Measurements from ENCODE around the gene C1orf174. TPM values are rescaled to one million over a fixed set of nuclear protein-coding genes. Genes with fewer than 3 reads are reported as not detected.

The C1orf174 gene
- total RNA-seq, 1 donor from 2014 or later = 45.3 TPM

GRCh38 chr1:3928586-3928985, 28.5 kb upstream of the C1orf174 start:
- Histone ChIP-seq H3K36me3 (ENCODE audit: control insufficient read depth, insufficient read depth, low read length) (no peaks in the 10 kb centered on the region), H3K27me3 (ENCODE audit: control insufficient read depth, insufficient read depth, low read length) (no peaks in the 10 kb centered on the region), H3K4me3 (ENCODE audit: low read depth, low read length) (no peak overlapping the region)
- no peak for DNase-seq (ENCODE audit: low read depth)
- no peak for TF ChIP-seq CTCF (IDR thresholded peaks at IDR 0.05; ENCODE audit: insufficient read depth, low read length, severe bottlenecking)
- no peak for FAIRE-seq

- FAIRE-seq = no peak
- no peaks in the 10 kb centered on the region for H3K36me3 ChIP-seq (ENCODE audit: control insufficient read depth, insufficient read depth, low read length)
- no peaks in the 10 kb centered on the region for H3K27me3 ChIP-seq (ENCODE audit: control insufficient read depth, insufficient read depth, low read length)
- H3K4me3 ChIP-seq (ENCODE audit: low read depth, low read length) = no peak overlapping the region
- no peak for TF ChIP-seq CTCF (IDR thresholded peaks at IDR 0.05; ENCODE audit: insufficient read depth, low read length, severe bottlenecking)
- DNase-seq (ENCODE audit: low read depth) = no peak
Observed at GRCh38 chr1:3926956-3927355, 26.9 kb upstream of the C1orf174 start.

- TF ChIP-seq CTCF (IDR thresholded peaks at IDR 0.05; ENCODE audit: insufficient read depth, low read length, severe bottlenecking) = no peak
- Histone ChIP-seq H3K36me3 (ENCODE audit: control insufficient read depth, insufficient read depth, low read length) (no peaks in the 10 kb centered on the region), H3K27me3 (ENCODE audit: control insufficient read depth, insufficient read depth, low read length) (no peaks in the 10 kb centered on the region), H3K4me3 (ENCODE audit: low read depth, low read length) (no peak overlapping the region)
- no peak for FAIRE-seq
- no peak for DNase-seq (ENCODE audit: low read depth)
Observed at GRCh38 chr1:3925762-3926161, 25.7 kb upstream of the C1orf174 start.

GRCh38 chr1:3925256-3925655, 25.2 kb upstream of the C1orf174 start:
- Histone ChIP-seq H3K4me3 (ENCODE audit: low read depth, low read length) (no peak overlapping the region), H3K36me3 (ENCODE audit: control insufficient read depth, insufficient read depth, low read length) (no peaks in the 10 kb centered on the region), H3K27me3 (ENCODE audit: control insufficient read depth, insufficient read depth, low read length) (no peaks in the 10 kb centered on the region)
- TF ChIP-seq CTCF (IDR thresholded peaks at IDR 0.05; ENCODE audit: insufficient read depth, low read length, severe bottlenecking) = no peak
- FAIRE-seq = no peak
- no peak for DNase-seq (ENCODE audit: low read depth)

- DNase-seq (ENCODE audit: low read depth) (peak; percentile 44), FAIRE-seq (no peak)
- no peaks in the 10 kb centered on the region for H3K27me3 ChIP-seq (ENCODE audit: control insufficient read depth, insufficient read depth, low read length)
- no peaks in the 10 kb centered on the region for H3K36me3 ChIP-seq (ENCODE audit: control insufficient read depth, insufficient read depth, low read length)
- no peak overlapping the region for H3K4me3 ChIP-seq (ENCODE audit: low read depth, low read length)
- TF ChIP-seq CTCF (IDR thresholded peaks at IDR 0.05; ENCODE audit: insufficient read depth, low read length, severe bottlenecking) = no peak
Observed at GRCh38 chr1:3924825-3925220, 24.8 kb upstream of the C1orf174 start.

- no peak for FAIRE-seq
- H3K36me3 ChIP-seq (ENCODE audit: control insufficient read depth, insufficient read depth, low read length) = no peaks in the 10 kb centered on the region
- H3K4me3 ChIP-seq (ENCODE audit: low read depth, low read length) = no peak overlapping the region
- no peaks in the 10 kb centered on the region for H3K27me3 ChIP-seq (ENCODE audit: control insufficient read depth, insufficient read depth, low read length)
- no peak for DNase-seq (ENCODE audit: low read depth)
- no peak for TF ChIP-seq CTCF (IDR thresholded peaks at IDR 0.05; ENCODE audit: insufficient read depth, low read length, severe bottlenecking)
Observed at GRCh38 chr1:3924186-3924824, 24.2 kb upstream of the C1orf174 start.

All from bronchial epithelial cell (primary cell).